Activated naive CD4-positive, alpha-beta T cell treated with anti-CD3 and anti-CD28 coated beads, Interleukin-2, amount 50 U/mL, for 24 hours (primary cell): Measurements from ENCODE around the gene CRYBG3.

ENCODE experiments used
- H3K27ac Mint-ChIP-seq: one replicate; pipeline ENCODE4 v1.8.0; 2021; ENCODE audit warnings: mild to moderate bottlenecking, mixed read lengths
- H3K27me3 Mint-ChIP-seq: one replicate; pipeline ENCODE4 v1.8.0; 2021; ENCODE audit warnings: mixed read lengths
- H3K36me3 Mint-ChIP-seq: one replicate; pipeline ENCODE4 v1.8.0; 2021; ENCODE audit warnings: mixed read lengths
- H3K4me1 Mint-ChIP-seq: one replicate; pipeline ENCODE4 v1.8.0; 2021; ENCODE audit warnings: mixed read lengths
- H3K4me3 Mint-ChIP-seq: one replicate; pipeline ENCODE4 v1.8.0; 2021; ENCODE audit warnings: mild to moderate bottlenecking, mixed read lengths
- H3K9me3 Mint-ChIP-seq: one replicate; pipeline ENCODE4 v1.8.0; 2021; ENCODE audit warnings: mixed read lengths

The CRYBG3 gene

DNA sequence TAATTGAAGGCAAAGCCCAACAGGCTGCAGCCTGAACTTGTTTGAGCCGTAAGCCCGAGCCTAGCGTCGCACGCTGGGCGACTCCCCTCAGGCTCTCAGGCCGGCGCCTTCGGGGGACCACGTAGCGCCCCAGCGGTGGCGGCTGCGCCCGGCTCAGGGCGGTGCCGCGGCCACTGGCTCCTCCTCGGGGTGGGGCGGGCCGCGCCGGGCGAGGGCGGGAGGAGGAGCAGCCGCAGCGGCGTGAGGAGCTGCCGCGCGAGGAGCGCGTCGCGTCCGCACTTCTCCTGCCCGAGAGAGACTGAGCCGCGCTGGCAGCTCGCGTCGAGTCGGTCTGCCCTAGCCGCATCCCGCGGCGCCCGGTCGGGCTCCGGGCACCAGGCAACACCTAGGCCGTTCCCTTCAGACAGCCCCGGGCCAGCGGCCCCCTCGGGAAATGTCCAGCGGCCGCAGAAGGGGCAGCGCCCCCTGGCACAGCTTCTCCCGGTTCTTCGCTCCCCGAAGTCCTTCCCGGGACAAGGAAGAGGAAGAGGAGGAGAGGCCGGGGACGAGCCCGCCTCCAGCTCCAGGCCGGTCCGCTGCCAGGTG lies at the start of gene CRYBG3:
CRYBG3 (plus strand) TSS at position 238 of the 585 bp plus-strand sequence; CDS start at position 434, 196 bp downstream.
- peak within 1 kb of the TSS; percentile 65 for H3K27ac Mint-ChIP-seq
- peaks cover 26% of the 10 kb centered on the region for H3K4me1 Mint-ChIP-seq
- no peaks in the 10 kb centered on the region for H3K36me3 Mint-ChIP-seq
- H3K4me3 Mint-ChIP-seq, result peak within 1 kb of the TSS; percentile 94
- no peaks in the 10 kb centered on the region for H3K9me3 Mint-ChIP-seq
- H3K27me3 Mint-ChIP-seq, result peaks cover 10% of the 10 kb centered on the region

DNA sequence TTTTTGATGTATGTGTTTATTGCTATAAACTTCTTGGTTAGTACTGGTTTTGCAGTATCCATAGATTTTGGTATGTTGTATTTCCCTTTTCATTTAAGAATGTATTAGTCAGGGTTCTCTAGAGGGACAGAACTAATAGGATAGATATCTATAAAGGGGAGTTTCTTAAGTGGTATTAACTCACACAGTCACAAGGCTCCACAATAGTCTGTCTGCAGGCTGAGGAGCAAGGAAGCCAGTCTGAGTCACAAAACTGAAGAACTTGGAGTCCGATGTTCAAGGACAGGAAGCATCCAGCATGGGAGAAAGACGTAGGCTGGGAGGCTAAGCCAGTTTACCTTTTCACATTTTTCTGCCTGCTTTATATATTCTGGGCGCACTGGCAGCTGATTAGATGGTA lies 48.9 kb upstream of the CRYBG3 start:
- Mint-ChIP-seq H3K9me3 (no peaks in the 10 kb centered on the region), H3K27me3 (no peaks in the 10 kb centered on the region), H3K27ac (no peak overlapping the region), H3K36me3 (peaks cover 35% of the 10 kb centered on the region), H3K4me3 (no peak overlapping the region), H3K4me1 (peaks cover 3% of the 10 kb centered on the region)

DNA sequence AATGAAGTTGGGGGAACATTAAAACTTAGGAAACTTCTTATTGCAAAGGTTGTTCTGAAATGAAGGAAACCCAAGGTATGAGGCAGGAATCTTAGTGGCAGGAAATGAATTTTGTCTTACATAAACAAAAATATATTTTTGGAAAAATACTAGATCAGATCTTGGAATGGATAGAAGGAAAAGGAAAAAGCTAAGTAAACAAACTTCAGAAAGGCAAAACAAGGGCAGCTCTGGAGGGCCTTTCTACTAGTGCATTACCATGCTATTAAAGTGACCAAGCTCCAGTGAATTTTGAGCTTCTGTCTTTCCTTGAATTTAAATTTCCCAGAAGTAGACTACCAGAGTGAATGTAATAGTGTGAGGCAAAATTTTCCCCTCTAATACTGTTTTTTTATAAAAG lies 43.7 kb upstream of the CRYBG3 start:
- H3K36me3 Mint-ChIP-seq, result peaks cover 16% of the 10 kb centered on the region

GRCh38 chr3:97793420-97794019 lies 28.3 kb upstream of the CRYBG3 start:
- no peaks in the 10 kb centered on the region for H3K36me3 Mint-ChIP-seq
- no peaks in the 10 kb centered on the region for H3K4me1 Mint-ChIP-seq
- no peaks in the 10 kb centered on the region for H3K9me3 Mint-ChIP-seq
- no peak overlapping the region for H3K4me3 Mint-ChIP-seq
- H3K27me3 Mint-ChIP-seq, result no peaks in the 10 kb centered on the region
- H3K27ac Mint-ChIP-seq, result no peak overlapping the region

More for the DNA sequence above, 43.7 kb upstream of the CRYBG3 start:
- no peak overlapping the region for H3K4me3 Mint-ChIP-seq
- H3K27ac Mint-ChIP-seq, result no peak overlapping the region
- no peaks in the 10 kb centered on the region for H3K27me3 Mint-ChIP-seq
- H3K9me3 Mint-ChIP-seq, result no peaks in the 10 kb centered on the region
- H3K4me1 Mint-ChIP-seq, result no peaks in the 10 kb centered on the region

DNA sequence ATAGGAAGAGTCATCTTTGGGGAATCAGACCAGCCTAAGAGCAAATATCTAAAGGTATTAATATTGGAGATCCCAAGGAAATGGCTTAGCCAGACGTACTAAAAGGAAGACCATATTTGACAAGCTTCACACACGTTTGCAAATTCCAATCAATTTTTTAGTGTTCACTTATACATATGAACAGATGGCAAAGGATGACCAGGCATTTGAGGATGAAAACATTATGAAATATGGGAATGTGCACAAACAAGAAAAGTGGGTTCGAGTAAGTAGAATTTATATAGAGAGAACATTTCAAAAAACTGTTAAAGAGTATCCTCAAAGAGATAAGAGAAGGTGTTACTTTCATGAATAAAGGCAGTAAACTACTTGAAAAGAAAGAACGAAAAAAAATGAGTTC lies 25.9 kb upstream of the CRYBG3 start:
- Mint-ChIP-seq H3K36me3 (no peaks in the 10 kb centered on the region), H3K27me3 (no peaks in the 10 kb centered on the region), H3K4me1 (no peaks in the 10 kb centered on the region), H3K9me3 (no peaks in the 10 kb centered on the region), H3K4me3 (no peak overlapping the region), H3K27ac (no peak overlapping the region)

- H3K9me3 Mint-ChIP-seq, result no peaks in the 10 kb centered on the region
- H3K36me3 Mint-ChIP-seq, result no peaks in the 10 kb centered on the region
- H3K4me1 Mint-ChIP-seq, result no peaks in the 10 kb centered on the region
- no peak overlapping the region for H3K27ac Mint-ChIP-seq
- no peaks in the 10 kb centered on the region for H3K27me3 Mint-ChIP-seq
- H3K4me3 Mint-ChIP-seq, result no peak overlapping the region
These were observed 17.3 kb upstream of the CRYBG3 start for GRCh38 chr3:97804471-97804870.

DNA sequence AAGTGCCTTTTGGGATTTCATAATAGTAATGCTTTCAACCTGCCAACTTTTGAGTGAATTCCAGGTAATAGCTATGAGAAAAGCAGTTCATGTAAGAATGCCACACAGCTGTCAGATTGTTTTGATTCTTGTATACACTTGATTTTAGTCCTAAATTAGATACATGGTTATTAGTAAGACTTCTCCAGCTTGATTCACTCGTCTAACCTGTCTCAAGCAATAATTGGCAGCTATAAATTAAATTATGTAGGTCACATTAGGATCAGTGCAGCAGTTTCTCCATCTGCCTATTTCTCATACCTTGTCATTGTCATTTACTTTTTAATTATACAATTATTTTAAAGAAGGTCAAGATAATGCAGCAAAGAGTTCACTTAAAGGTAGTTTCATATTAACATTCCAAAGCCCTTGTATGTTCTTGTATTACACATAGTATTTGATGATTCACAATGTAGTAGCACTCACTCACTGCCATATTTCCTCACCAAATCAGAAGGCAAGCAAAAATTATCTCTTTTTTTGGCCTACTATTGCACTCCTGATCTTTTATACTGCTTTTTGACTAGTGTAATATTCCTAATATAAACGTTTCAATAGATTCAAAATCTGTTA lies 10.9 kb upstream of the CRYBG3 start:
- Mint-ChIP-seq H3K4me3 (no peak overlapping the region), H3K4me1 (peaks cover 11% of the 10 kb centered on the region), H3K27ac (no peak overlapping the region), H3K9me3 (no peaks in the 10 kb centered on the region), H3K36me3 (no peaks in the 10 kb centered on the region), H3K27me3 (no peaks in the 10 kb centered on the region)

GRCh38 chr3:97815149-97815917 lies 6.5 kb upstream of the CRYBG3 start:
- no peak overlapping the region for H3K27ac Mint-ChIP-seq
- H3K4me1 Mint-ChIP-seq, result peaks cover 19% of the 10 kb centered on the region
- H3K27me3 Mint-ChIP-seq, result peaks cover 6% of the 10 kb centered on the region
- no peak overlapping the region for H3K4me3 Mint-ChIP-seq
- no peaks in the 10 kb centered on the region for H3K36me3 Mint-ChIP-seq
- no peaks in the 10 kb centered on the region for H3K9me3 Mint-ChIP-seq

- Mint-ChIP-seq H3K27me3 (peaks cover 6% of the 10 kb centered on the region), H3K9me3 (no peaks in the 10 kb centered on the region), H3K27ac (no peak overlapping the region), H3K4me1 (peaks cover 26% of the 10 kb centered on the region), H3K36me3 (no peaks in the 10 kb centered on the region), H3K4me3 (no peak overlapping the region)
These were observed 5.0 kb upstream of the CRYBG3 start for GRCh38 chr3:97816811-97817210.

GRCh38 chr3:97817965-97818364 lies 3.8 kb upstream of the CRYBG3 start:
- Mint-ChIP-seq H3K4me1 (peaks cover 33% of the 10 kb centered on the region), H3K27ac (no peak overlapping the region), H3K27me3 (peaks cover 6% of the 10 kb centered on the region), H3K4me3 (no peak overlapping the region), H3K9me3 (no peaks in the 10 kb centered on the region), H3K36me3 (no peaks in the 10 kb centered on the region)

DNA sequence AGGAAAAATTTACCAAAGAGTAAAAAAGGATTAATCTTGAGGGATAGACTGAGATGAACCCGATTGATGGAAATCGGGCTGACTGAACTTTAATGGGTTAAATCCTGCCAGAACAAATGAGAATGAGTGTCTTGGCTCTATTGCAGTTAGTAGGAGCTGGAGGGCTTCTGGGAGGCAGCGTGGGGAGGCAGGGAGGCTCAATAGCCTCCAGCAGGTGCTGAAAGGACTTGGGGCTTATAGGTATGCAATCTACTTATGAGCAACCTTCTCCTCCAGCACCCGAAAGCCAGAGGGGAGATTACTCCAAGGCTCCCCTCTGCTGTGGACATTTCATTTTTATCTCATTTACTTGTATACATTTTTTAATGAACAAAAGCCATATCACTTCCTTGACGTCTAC lies 1.0 kb upstream of the CRYBG3 start:
- no peak overlapping the region for H3K27ac Mint-ChIP-seq
- no peaks in the 10 kb centered on the region for H3K9me3 Mint-ChIP-seq

GRCh38 chr3:97821287-97821773 lies 481 bp upstream of the CRYBG3 start:
- H3K27ac Mint-ChIP-seq, result peak overlapping the region; percentile 65
- no peaks in the 10 kb centered on the region for H3K9me3 Mint-ChIP-seq
- H3K27me3 Mint-ChIP-seq, result peaks cover 10% of the 10 kb centered on the region

More for the DNA sequence above, 1.0 kb upstream of the CRYBG3 start:
- H3K36me3 Mint-ChIP-seq, result no peaks in the 10 kb centered on the region
- H3K4me1 Mint-ChIP-seq, result peaks cover 33% of the 10 kb centered on the region
- peak overlapping the region; percentile 83 for H3K4me3 Mint-ChIP-seq
- H3K27me3 Mint-ChIP-seq, result peaks cover 10% of the 10 kb centered on the region

DNA sequence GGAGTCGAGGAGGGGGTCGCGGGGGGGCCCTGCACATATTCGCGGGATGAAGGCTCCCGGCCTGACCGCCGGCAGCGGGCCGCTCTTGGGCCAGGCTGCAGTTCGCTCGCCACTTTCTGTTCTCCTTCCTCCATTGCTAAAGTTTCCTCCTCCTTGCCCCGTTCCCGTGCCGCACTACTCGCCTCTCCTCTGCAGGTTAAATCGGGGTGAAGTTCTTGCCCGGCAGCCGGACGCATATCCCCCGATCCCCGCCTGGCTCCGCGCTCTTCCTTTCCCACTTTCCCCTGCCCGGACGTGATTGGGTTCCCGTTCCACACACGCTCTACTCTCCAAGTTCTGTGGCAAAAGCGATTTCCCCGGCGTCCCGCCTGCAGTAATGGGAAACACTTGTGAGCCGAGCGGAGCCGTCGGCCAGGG lies 556 bp downstream of the CRYBG3 start:
- Mint-ChIP-seq H3K36me3 (no peaks in the 10 kb centered on the region), H3K4me1 (peaks cover 24% of the 10 kb centered on the region), H3K9me3 (no peaks in the 10 kb centered on the region), H3K27ac (peak overlapping the region; percentile 10), H3K4me3 (peak overlapping the region; percentile 94), H3K27me3 (peaks cover 10% of the 10 kb centered on the region)

More at GRCh38 chr3:97821287-97821773, 481 bp upstream of the CRYBG3 start:
- H3K36me3 Mint-ChIP-seq, result no peaks in the 10 kb centered on the region
- peak overlapping the region; percentile 83 for H3K4me3 Mint-ChIP-seq
- H3K4me1 Mint-ChIP-seq, result peaks cover 28% of the 10 kb centered on the region

DNA sequence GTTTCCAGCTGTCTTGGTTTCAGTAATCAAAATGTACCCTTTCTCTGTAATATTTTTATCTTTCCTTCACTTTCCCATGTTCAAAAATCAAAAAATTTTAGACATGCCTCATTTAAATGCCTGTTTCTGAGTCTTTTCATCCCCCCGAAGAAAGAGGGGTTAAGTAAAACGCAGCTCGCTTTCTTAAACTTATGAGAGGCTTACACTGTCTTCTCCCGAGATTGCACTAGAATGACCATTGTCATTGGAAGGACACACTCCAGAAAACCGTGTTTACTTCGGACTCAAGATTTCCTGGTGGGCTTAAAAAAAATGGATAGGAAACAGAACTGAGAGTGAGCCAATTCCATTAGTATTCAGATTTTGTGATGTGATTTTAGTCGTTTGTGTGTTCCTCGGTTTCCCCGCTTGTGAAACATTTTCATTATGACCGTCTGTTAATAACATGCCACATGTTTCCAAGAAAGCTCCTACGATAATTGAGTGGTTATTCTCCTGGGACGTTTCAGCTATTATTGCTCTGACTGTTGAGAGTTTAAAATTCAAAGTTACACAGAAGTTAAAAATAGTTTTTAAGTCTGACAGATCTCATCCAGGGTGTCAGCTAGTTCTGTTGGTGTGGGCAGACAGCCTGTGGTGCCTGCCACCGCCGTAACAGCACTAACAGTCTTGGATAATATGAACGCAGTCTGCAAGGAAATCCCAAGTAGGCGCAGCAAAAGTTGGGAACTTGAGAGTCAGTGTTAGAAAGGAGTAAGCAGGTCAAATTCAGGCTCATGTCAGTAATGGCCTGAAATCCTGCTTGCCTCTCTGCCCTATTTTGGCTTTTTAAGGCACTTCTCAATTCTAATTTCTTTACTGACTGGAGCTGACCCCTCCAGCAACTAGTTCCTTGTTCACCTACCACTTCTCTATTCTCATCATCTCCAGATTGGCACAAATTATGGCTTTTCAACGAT lies 1.5 kb downstream of the CRYBG3 start:
- Mint-ChIP-seq H3K4me3 (peak overlapping the region; percentile 94), H3K4me1 (peaks cover 24% of the 10 kb centered on the region), H3K27ac (peak overlapping the region; percentile 25), H3K36me3 (no peaks in the 10 kb centered on the region), H3K27me3 (peaks cover 8% of the 10 kb centered on the region), H3K9me3 (no peaks in the 10 kb centered on the region)

DNA sequence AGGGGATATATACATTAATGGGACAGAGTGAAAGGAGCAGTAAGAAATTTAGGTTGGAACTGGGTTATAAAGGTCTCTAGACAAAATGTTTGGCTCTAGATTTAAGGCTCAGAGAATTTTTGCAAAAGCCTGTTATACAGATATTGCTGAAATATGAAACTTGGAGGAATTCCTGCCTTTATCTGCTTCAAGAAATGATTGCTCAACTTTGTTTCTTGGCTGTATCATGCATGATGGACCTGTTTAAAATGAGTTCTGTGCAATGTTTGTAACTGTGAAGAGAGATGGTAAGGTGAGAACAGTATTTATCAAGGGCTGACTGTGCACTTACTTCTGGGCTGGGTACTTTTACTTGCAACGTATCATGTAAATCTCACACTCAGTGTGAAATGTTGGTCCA lies 3.3 kb downstream of the CRYBG3 start:
- H3K4me3 Mint-ChIP-seq, result no peak overlapping the region
- no peaks in the 10 kb centered on the region for H3K9me3 Mint-ChIP-seq
- H3K36me3 Mint-ChIP-seq, result no peaks in the 10 kb centered on the region
- peaks cover 24% of the 10 kb centered on the region for H3K4me1 Mint-ChIP-seq
- H3K27ac Mint-ChIP-seq, result no peak overlapping the region
- H3K27me3 Mint-ChIP-seq, result peaks cover 5% of the 10 kb centered on the region
